NCI-H69 (cell line): ENCODE results near the gene RBP3.
"Not testable (repeated sequence)": the region's sequence is repeated elsewhere in the genome, so short reads cannot be mapped to it uniquely, and the experiment has no call there.

ENCODE experiments used
- DNase-seq: peaks from one replicate; lab custom pipeline; 2025; lab: John Stamatoyannopoulos, UW

The RBP3 gene

DNA sequence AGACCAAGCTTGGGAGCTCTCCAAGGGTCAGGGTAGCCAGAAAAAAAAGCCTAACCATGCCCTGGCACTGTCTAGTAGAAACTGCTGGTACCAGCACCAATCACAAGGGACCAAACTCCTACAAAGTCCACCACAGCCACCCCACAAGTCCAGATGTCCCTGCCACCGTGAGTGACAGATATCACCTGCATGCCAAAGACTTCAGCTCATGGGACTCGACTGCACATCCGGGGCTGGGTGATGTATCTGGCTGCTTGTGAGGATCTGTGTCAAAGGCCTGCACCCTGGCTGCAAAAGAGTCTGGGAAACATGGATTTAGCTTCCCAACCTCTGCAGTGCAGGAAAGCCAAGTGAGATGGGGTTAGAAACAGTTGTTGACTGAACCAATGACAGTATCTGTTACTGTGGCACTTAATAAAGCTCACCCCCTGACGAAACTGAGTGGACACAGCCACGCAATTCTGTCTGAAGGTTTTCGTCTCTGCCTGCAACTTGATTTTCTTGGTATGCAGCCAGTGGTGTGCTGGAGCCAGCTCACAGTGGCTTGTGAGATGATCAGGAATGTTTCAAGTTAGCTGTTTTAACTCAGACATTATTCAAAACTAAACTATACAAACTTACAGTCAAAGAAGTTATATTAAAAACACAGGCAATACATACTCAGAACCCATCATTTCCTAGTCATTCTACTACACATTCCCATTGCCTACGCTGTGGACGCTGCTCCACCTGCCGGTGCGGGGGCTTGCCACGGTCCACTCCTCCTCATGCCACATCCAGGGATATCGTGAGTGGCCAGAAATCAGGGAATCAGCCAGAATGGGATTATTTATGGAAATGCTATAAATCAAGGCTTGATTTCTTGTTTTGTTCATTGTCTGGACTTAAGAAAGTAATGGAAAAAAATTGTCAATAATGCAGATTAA is 26.7 kb downstream of the RBP3 start:
- no peak for DNase-seq

DNA sequence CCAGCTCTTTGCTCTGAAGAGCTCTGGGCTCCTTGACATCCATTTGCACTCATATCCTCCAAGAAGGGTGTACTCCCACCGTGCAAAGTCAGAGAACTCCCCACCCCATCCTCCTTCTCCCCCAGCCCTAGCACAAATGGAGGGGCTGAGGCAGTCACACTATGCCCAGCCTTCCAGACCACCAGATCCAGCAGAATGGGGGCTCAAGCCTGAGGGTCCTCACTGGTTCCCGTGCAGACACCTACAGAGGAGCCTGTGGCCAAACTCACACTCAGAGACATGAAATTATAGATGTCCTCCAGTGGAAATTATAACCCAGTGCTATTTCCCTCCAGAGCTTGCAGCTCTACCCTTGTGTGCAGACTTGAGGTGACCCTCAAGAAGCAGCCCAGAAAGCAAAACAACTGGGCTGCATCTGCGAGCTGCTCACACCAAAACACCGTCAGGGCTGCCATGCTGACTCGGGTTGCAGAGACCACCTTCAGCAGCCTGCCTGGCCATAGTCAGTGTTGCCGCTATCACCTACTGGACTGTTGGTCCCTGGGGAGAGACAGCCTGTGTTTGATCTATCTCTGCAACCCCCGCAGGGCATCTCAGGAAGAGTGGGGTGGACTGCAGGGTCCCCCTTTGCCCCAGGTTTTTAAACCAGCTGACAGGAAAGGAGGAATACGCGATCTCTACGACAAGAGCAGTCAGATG is 28.5 kb downstream of the RBP3 start:
- peak; percentile 4 for DNase-seq

DNA sequence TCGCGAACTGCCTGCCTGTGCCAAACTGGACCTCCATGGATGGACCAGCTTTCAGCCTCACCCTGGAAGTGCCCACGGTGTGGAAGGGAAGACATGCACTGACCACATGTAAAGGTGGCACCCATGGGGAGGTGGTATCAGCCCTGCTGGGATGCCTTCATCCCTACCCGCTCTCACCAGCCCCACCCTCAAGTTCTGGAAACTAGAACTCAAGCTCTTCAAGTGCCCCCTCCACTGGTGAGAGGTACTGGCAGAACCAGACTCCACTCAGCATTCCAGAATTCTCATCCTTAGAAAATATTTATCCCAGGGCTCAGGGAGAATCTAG is 30.0 kb downstream of the RBP3 start:
- no peak for DNase-seq

DNA sequence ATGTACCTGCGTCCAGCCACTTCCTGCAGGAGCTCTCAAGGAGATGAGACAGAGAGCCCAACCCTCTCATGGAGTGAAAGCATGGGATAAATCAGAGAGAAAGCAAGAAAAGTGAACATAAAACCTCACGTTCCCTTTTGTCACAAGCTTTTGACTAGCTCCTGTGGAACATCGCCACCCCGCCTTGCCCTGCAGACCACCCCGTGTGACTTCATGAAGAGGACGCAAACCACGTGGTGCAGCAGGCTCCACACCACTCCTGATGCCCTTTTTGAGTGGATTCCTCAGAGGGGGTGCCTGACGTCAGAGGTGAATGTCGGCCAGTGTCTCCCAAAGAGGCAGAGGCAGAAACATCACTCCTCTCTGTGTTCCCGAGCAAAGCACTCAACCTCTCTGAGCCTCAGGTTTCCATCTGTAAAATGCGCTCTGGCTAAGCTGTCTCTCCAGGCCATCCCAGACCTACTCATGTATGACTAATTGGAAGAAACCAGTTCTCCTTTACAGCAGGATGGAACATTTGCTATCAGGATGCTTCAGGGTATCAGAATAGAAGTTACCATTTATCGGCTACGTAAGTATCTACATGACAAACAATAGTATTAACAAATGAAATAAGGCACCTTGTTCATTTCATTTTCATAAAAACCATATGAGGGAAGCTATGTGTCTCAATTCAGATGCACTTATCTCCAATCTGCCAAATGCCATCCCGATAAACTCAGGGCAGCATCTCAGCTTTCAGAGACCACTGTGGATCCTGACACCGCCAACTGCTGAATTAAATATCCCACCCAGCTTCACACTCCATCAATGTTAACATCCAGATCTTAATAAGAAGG is 30.7 kb downstream of the RBP3 start:
- DNase-seq, result no peak

GRCh38 chr10:47379445-47379785 is 31.3 kb downstream of the RBP3 start:
- DNase-seq, result no peak

DNA sequence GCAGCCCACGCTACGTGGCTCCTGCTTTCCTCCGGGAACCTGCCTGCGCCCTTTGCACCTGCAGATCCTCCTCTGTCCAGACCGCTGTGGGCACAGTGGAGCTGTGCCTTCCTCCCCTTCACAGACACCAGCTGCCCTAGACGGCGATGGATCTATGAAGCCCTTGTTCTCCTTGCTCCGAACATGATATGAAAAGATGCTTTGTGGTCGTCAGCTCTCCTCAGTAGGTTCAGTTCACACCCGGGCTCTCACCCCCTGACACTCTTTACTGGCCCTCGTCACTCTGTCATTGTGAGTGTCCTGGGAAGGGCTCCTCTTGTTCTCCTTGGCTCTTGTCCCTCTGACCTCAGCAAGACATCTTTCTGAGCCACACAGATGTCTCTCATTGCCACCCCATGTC is 31.7 kb downstream of the RBP3 start:
- no peak for DNase-seq

DNA sequence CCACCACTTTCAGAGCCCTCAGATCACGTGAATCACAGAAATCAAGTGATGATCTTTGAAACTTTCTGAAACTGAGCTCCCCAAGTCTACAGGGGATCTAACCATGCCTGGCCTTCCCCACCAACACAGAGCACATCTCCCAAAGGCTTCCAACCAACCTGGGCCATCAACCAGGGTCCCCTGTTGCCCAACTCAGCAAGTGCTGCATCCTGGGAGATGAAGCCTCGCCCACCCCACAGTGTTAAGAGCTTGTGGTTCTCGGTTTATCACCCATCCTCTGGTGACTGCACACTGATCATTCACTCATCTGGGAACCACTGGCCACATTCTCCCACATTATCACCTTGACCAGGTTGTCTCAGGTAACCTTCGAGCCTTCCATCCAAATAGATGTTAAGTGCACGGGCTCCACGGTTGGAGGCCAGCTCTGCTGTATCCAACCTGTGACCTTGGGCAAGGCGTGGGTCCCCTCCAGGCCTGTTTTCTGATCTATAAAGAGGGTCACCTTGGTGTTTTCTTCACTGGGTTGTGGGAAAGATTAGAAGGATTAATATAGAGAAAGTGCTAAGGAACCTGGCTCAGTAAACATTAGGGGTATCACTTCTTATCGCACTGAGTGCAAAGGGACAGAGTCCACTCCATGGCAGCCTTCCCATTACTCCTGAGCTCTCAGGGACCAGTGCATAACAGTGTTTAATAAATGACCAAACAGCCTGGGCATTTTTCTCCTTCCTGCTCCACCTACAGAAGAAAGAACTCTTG is 32.4 kb downstream of the RBP3 start:
- no peak for DNase-seq

- no peak for DNase-seq
Observed at GRCh38 chr10:47381103-47381395, 32.9 kb downstream of the RBP3 start.

GRCh38 chr10:47381427-47382379 is 33.5 kb downstream of the RBP3 start:
- no peak for DNase-seq

DNA sequence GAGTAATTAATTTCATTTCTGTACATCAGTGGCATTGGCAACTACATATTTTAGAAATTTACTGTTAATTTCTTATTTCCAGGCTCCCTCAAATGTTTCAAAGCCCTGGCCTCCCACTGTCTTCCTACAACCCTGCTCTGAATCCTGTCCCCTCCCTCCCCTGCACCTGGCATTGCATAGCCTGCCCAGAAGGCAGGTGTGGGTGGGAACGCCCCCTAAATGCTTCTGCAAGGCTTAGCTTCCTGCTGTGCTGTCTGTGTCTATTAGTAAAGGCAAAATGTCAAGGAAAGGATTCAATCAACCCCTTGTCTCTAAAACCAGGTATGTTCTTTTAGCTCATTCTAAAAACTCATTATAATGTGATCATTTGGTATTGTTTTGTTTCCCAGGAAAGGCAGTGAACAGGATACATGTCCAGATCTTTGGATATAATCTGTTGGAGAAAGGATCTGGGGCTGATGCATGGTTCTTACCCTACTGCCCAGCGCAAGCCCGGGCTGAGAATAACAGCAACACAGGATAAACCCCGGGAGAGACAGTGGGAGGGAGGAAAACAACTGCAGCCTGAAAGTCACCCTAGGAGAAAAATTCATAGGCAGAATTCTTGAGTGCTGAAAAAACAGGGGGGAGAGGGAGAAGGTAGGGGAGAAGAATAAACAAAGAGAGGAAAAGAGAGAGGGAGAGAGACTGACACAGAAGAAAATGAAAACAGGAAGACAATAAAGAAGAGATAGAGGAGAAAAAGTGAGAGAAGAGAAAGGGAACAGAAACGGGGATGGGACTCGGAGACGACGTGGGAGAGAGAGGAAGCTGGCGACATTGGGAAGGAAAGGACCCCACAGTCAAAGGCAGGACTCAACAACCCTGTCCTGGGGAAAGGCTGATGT is 35.3 kb downstream of the RBP3 start:
- DNase-seq, result peak; percentile 79

DNA sequence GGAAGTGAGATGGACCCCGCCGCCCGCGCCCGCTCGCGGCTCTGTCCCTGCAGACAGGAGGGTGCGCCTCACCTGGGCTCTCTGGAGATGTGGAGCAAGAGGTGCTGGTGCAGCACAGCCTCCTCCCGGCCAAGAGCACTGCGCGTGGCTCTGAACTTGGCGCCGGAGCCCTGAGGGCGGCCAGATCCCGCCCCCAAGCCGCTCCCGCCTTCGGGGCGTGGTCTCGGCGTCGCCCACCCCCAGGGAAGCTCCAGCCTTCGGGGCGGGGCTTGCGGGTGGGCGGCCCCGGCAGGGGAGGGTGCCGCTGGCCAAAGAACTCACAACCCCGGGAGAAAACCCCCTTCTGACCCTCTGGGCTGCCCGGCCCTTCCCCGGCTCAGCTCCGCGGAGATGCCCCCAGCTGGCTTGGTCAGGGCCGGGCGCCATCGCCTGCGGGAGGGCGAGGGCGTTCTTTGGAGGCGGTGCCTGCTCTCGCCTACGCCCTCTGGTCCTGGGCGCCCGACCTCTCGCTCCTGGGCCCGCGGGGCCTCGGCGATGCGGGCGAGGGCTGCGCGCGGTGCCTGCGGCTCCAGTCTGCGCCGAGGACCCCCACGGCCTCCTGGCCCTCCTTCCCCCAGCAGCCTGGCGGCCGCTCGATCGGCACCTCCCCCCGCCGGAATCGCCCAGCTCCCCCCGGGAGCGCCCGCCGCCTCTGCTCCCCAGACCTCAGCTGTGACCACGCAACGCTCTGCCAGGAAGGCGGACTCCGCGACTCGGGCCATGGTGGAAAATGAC is 36.2 kb downstream of the RBP3 start, which contains the start of gene ZNF488:
Gene ZNF488 (minus strand): TSS at position 146 of the 774 bp plus-strand sequence. CDS start 15,464 bp downstream, outside the sequence.
- DNase-seq, result peak; percentile 83

GRCh38 chr10:47386104-47386503 is 37.9 kb downstream of the RBP3 start:
- DNase-seq, result not testable (repeated sequence)

- no peak for DNase-seq
Observed at GRCh38 chr10:47388879-47389278, 40.7 kb downstream of the RBP3 start.

DNA sequence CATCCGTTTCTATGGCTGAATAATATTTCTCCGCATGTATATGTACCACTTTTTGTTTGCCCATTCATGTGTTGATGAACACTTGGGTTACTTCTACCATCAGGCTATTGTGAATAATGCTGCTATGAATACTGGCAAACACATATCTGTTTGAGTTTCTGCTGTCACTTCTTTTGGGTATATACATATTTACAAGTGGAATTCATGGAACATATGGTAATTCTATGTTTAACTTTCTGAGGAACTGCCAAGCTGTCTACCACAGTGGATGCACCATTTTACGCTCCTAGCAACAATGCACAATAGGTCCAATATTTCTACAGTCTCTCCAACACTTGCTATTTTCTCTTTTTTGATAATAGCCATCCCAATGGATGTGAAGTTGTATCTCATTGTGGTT is 41.5 kb downstream of the RBP3 start:
- no peak for DNase-seq

DNA sequence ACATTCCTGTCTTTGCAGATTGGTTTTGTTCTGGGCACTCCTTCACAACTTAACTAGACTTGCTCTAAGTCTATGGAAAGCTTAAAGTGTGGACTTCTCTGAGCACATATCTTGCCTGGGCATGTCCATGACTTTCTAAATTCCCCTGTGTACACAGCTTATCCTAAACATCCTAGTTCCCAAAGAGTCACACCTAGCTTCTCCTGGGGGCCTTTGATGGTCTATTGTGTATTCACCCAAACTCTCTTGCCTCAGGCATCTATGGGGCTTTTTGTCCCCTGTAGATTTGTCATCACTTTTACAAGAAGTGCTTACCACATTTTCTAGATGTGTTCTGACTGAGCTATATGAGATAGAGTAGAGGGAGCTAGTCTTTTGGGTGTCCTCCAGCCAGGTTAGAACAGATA is 48.2 kb downstream of the RBP3 start:
- DNase-seq, result no peak

- no peak for DNase-seq
Observed at GRCh38 chr10:47397256-47397655, 49.1 kb downstream of the RBP3 start.

GRCh38 chr10:47400251-47400650 is 52.1 kb downstream of the RBP3 start:
- DNase-seq, result no peak

- DNase-seq, result no peak
Observed at GRCh38 chr10:47400786-47401185, 52.6 kb downstream of the RBP3 start.

DNA sequence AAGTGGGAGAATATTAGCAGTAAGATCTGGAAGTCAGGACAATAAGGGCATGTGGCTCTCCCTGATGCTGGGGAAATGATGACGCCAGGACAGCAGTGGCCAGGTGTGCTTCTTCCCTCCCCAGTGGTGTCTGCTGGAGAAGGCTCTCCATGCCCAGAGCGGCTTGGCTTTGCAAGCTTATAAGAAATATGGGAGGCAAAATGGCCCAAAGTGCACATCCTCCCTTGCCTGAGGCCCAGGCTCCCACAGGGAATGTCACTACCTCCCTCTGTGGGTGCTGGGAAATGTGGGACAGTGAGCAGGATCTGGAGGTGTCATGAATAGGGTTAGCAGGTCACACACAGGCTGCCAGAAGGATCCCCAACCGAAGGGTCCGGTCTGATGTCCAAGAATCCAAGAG is 53.0 kb downstream of the RBP3 start:
- no peak for DNase-seq
